Common myeloid progenitor, CD34-positive (primary cell): ENCODE results near the gene DISC1.

Source experiments
- CTCF ChIA-PET: fragments of 350-600 bp; sonication (Branson Sonifier 250); formaldehyde crosslinking; loops from one replicate; lab custom pipeline; 2021; ENCODE audit warnings: antibody characterized with exemption; lab: Charles Lee
- POLR2A ChIA-PET: fragments of 350-600 bp; sonication (Branson Sonifier 250); formaldehyde crosslinking; loops from one replicate; lab custom pipeline; 2021; ENCODE audit warnings: antibody characterized with exemption; lab: Charles Lee
- DNase-seq, 3 donors: peaks; one replicate each; pipeline versions ENCODE4 v3.0.0 to v3.0.0-alpha.2; 2013
- H3K27ac ChIP-seq, 2 experiments: 1 replicate in 1 of 2; 2 replicates in 1 of 2; pipeline ENCODE4 v1.7.0; 2013; ENCODE audit warnings: inconsistent platforms in 2 of 2, low read length in 2 of 2, mild to moderate bottlenecking in 2 of 2, low read depth in 1 of 2, moderate library complexity in 1 of 2; ENCODE audit not compliant: severe bottlenecking in 2 of 2, insufficient read depth in 1 of 2, poor library complexity in 1 of 2
- H3K27me3 ChIP-seq, 5 experiments: replicated peaks in 2 of 5; 1 replicate in 3 of 5; 2 replicates in 2 of 5; pipeline versions ENCODE4 v1.6.1 to v1.7.0; 2013; ENCODE audit warnings: low read length in 4 of 5, mild to moderate bottlenecking in 2 of 5, moderate library complexity in 2 of 5, inconsistent platforms in 1 of 5; ENCODE audit not compliant: insufficient read depth in 5 of 5, control insufficient read depth in 4 of 5
- H3K36me3 ChIP-seq, 4 experiments: 1 replicate in 2 of 4; 2 replicates in 2 of 4; pipeline versions ENCODE4 v1.6.1 to v1.7.0; 2013; ENCODE audit warnings: low read length in 3 of 4, control low read depth in 1 of 4, mild to moderate bottlenecking in 1 of 4; ENCODE audit not compliant: control insufficient read depth in 4 of 4, insufficient read depth in 4 of 4
- H3K4me1 ChIP-seq, 4 experiments: 1 replicate in 3 of 4; 2 replicates in 1 of 4; pipeline versions ENCODE4 v1.6.1 to v1.7.1; 2013; ENCODE audit warnings: low read length in 3 of 4, mild to moderate bottlenecking in 3 of 4, control low read depth in 1 of 4, inconsistent platforms in 1 of 4, moderate library complexity in 1 of 4; ENCODE audit not compliant: control insufficient read depth in 4 of 4, insufficient read depth in 4 of 4; ENCODE audit errors: control extremely low read depth in 1 of 4
- H3K4me3 ChIP-seq, 7 experiments: 1 replicate in 4 of 7; 2 replicates in 3 of 7; pipeline versions ENCODE4 v1.5.1 to v1.7.0; 2013; ENCODE audit warnings: mild to moderate bottlenecking in 7 of 7, low read length in 6 of 7, moderate library complexity in 6 of 7, inconsistent platforms in 2 of 7, low read depth in 2 of 7, control low read depth in 1 of 7; ENCODE audit not compliant: insufficient read depth in 4 of 7, control insufficient read depth in 1 of 7; ENCODE audit errors: extremely low read depth in 1 of 7
- H3K9me3 ChIP-seq, 5 experiments: 1 replicate in 4 of 5; 2 replicates in 1 of 5; pipeline versions ENCODE4 v1.6.1 to v1.7.1; 2013; ENCODE audit warnings: low read length in 4 of 5, mild to moderate bottlenecking in 2 of 5, inconsistent platforms in 1 of 5, low read depth in 1 of 5, moderate library complexity in 1 of 5; ENCODE audit not compliant: control insufficient read depth in 4 of 5, insufficient read depth in 2 of 5; ENCODE audit errors: control extremely low read depth in 1 of 5
- WGBS: methylation state at CpG from one replicate; pipeline ENCODE4 v1.1.5; 2013; ENCODE audit not compliant: insufficient coverage; 5-methylcytosine and 5-hydroxymethylcytosine counted together

The DISC1 gene

DNA sequence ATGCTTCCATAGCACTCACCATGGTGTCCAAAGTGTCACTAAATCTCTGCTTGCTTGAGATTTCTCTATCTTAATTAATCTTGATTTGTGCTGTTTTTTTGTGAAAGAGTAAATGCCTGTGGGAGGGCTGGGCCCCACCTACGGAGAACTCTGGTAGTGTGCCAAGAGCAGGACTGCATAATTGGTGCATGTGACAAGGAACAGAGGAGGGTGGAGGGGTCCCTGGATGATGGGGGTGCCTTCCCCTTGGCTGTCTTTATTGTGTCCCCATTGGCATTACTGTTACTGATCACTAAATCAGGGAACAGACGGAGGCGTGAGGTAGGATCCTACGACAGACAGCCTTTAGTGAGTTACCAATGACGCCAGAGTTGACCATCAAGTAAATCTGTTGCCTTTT is 223.4 kb downstream of the DISC1 start:
- no peak for DNase-seq
- H3K27ac ChIP-seq = no peak overlapping the region
- H3K4me1 ChIP-seq = peaks cover 0 to 8% (median 6%) of the 10 kb centered on the region in 4 experiments
- POLR2A ChIA-PET = no interaction called here
- H3K4me3 ChIP-seq = no peak overlapping the region
- H3K36me3 ChIP-seq = peaks cover 0 to 2% (median under 1%) of the 10 kb centered on the region in 4 experiments
- no peaks in the 10 kb centered on the region for H3K27me3 ChIP-seq
- H3K9me3 ChIP-seq = no peaks in the 10 kb centered on the region
- CTCF ChIA-PET = no interaction called here
- WGBS = 97% methylated on average over 5 of the region's 5 CpGs

DNA sequence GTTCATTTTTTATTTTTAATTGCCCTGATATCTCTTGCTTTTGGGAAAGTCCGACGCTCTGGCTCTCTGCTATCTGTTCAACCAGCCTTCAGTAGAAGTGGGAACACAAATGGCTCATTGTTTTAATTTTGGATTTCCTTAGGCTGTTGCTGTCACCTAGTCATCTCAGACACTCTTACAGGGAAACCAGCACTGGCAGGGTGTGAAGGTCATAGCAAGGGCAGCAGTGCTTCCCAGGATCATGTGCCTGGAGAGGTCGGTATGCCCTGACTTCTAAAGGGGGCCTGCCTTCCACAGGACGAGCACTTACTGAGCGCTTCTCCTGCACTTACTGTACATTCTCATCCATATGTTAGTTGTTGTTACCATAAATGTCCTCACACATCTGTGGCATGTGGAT is 224.2 kb downstream of the DISC1 start:
- no peak overlapping the region for H3K27ac ChIP-seq
- CTCF ChIA-PET = no interaction called here
- H3K36me3 ChIP-seq = peaks cover 0 to 2% (median under 1%) of the 10 kb centered on the region in 4 experiments
- no peaks in the 10 kb centered on the region for H3K27me3 ChIP-seq
- H3K4me1 ChIP-seq = no peaks in the 10 kb centered on the region
- H3K4me3 ChIP-seq = no peak overlapping the region
- no peaks in the 10 kb centered on the region for H3K9me3 ChIP-seq
- POLR2A ChIA-PET = no interaction called here
- WGBS = 95% methylated on average over 3 of the region's 5 CpGs
- DNase-seq = no peak

DNA sequence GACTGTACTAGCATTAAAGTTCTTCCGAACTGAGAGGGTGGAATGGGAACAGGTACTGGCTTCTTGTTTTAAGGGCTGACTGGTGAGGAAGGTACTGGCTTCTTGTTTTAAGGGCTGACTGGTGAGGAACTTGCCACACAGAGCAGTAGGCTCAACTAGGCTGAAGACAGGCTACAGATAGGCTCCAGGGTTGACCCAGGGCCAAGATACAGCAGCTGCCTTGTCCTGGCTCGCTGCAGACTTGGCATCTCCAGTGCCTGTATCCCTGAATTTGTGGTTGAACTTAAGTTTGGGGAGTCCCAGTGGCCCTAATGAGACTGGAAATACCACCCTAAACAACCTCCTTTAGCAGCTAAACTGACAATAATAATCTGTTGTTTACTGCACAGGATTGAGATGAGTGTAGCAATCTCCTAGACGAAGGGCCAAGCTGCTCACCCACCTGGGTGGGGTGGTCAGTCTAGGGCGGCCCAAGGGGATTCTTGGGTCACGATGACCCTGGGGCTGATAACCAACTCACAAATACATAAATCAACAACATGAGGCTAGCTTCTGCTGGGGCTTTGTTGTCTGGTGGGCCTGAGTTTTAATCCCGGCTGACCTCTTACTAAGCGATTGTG is 227.1 kb downstream of the DISC1 start:
- POLR2A ChIA-PET = no interaction called here
- no peak for DNase-seq
- CTCF ChIA-PET = no interaction called here
- Histone ChIP-seq H3K4me1 (peaks cover 0 to 4% (median 0%) of the 10 kb centered on the region in 4 experiments), H3K4me3 (no peak overlapping the region), H3K36me3 (peaks cover 0 to 2% (median under 1%) of the 10 kb centered on the region in 4 experiments), H3K9me3 (no peaks in the 10 kb centered on the region), H3K27ac (no peak overlapping the region), H3K27me3 (no peaks in the 10 kb centered on the region)
- WGBS = 100% methylated on average over 1 of the region's 7 CpGs

DNA sequence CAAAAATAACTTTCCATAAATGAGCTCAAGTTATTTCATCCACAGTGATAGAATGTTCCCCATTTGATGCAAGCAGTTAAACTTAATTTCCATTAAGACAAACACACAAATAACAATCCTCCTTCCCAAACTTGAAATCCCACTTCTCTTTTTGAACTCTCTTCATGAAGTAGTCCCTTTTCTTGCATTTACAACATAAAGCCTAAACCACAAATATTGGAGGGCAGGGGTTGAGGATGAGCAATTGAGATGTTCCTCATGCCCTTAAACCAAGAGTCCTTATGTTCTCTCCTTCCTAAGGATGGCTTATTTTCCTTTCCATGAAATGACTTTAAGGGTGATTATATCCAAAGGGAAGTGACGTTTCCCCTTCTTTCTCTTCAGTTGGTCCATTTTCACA is 228.8 kb downstream of the DISC1 start:
- CTCF ChIA-PET = interaction anchor here (0.6 to 2.5 kb wide), 2 partner anchors 11 to 1387 kb away, joined by 3 to 11 read pairs; no protein-coding TSS in a partner anchor
- Histone ChIP-seq H3K9me3 (no peaks in the 10 kb centered on the region), H3K4me3 (no peak overlapping the region), H3K27ac (no peak overlapping the region), H3K27me3 (no peaks in the 10 kb centered on the region), H3K36me3 (peaks cover 0 to 2% (median under 1%) of the 10 kb centered on the region in 4 experiments), H3K4me1 (peaks cover 0 to 4% (median 0%) of the 10 kb centered on the region in 4 experiments)
- DNase-seq = no peak
- POLR2A ChIA-PET = no interaction called here
- 100% methylated on average over 1 of the region's 1 CpG for WGBS

DNA sequence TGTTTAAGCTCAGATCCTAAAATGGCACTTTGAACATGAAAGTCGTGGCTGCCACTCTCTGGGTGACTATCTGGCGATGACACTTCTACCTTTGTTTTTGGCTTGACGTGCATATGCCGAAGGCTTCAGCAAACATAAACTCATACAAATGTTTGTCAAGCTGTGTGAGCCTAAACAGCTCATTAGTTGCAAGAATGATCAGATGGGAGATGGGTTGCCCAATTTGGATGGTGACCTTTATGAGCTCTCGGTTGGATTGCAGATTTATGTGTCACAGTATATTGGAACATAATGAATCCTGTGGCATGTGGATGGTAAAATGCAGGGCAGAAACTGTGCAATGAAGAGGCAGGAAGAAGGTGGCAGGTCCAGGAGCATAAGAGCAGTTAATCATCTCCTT is 229.3 kb downstream of the DISC1 start:
- 98% methylated on average over 4 of the region's 5 CpGs for WGBS
- POLR2A ChIA-PET = no interaction called here
- CTCF ChIA-PET = interaction anchor here (0.6 to 2.5 kb wide), 3 partner anchors 10 to 1387 kb away, joined by 3 to 11 read pairs (median 3); no protein-coding TSS in a partner anchor

DNA sequence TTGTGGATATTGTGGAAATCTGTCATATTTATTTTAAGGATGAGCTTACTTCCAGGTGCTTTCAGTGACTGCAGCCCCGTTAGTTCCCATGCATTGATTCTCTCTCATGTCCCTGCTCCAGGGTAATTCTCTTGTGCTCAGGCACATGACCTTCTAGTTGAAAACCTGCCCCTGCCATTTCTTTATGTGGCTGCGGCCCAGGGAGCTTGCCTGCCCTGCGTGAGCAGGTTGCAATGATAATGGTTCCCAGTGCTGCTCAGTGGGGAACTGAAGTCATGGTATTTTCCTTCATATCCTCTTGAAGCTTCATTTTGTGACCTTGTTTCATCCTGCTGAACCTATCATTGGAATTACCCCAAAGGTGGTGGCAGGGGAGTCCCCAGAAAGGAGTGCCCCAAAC is 229.8 kb downstream of the DISC1 start:
- CTCF ChIA-PET = interaction anchor here (1.2 to 2.5 kb wide), 2 partner anchors 10 to 768 kb away, joined by 3 to 11 read pairs; no protein-coding TSS in a partner anchor
- WGBS = 95% methylated on average over 3 of the region's 3 CpGs

More for the DNA sequence above, 229.3 kb downstream of the DISC1 start:
- no peaks in the 10 kb centered on the region for H3K9me3 ChIP-seq
- H3K27ac ChIP-seq = no peak overlapping the region
- DNase-seq = no peak
- H3K4me3 ChIP-seq = no peak overlapping the region
- peaks cover 0 to 4% (median 0%) of the 10 kb centered on the region in 4 experiments for H3K4me1 ChIP-seq
- H3K36me3 ChIP-seq = peaks cover 0 to 2% (median under 1%) of the 10 kb centered on the region in 4 experiments
- no peaks in the 10 kb centered on the region for H3K27me3 ChIP-seq

DNA sequence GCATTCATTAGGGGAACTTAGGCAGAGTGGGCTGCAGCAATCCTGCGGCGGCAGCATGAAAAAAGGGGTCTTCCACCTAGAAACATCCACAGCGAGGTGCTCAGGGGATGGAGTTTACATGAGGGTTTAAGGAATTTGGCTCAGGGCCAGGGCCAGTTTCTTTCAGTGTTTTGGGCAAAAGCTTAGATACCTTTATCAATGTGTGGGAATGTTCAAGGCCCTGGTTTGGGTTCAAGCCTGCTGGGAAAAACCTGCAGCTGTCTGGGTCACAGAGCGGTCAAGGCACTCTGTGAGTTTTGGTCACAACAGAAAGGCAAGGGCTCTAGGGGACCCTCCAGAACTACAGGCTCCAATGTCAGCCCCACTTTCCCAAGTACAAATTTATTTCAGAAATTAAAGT is 230.3 kb downstream of the DISC1 start:
- peaks cover 0 to 2% (median 0%) of the 10 kb centered on the region in 4 experiments for H3K36me3 ChIP-seq
- no peaks in the 10 kb centered on the region for H3K9me3 ChIP-seq
- H3K4me1 ChIP-seq = peaks cover 0 to 4% (median 0%) of the 10 kb centered on the region in 4 experiments
- WGBS = 100% methylated on average over 4 of the region's 4 CpGs
- no peaks in the 10 kb centered on the region for H3K27me3 ChIP-seq
- POLR2A ChIA-PET = no interaction called here
- H3K4me3 ChIP-seq = no peak overlapping the region
- no peak overlapping the region for H3K27ac ChIP-seq
- no peak for DNase-seq
- CTCF ChIA-PET = interaction anchor here (1.2 to 2.5 kb wide), 2 partner anchors 9 to 768 kb away, joined by 3 to 11 read pairs; no protein-coding TSS in a partner anchor

More for the DNA sequence above, 229.8 kb downstream of the DISC1 start:
- Histone ChIP-seq H3K36me3 (peaks cover 0 to 2% (median under 1%) of the 10 kb centered on the region in 4 experiments), H3K9me3 (no peaks in the 10 kb centered on the region), H3K4me1 (peaks cover 0 to 4% (median 0%) of the 10 kb centered on the region in 4 experiments), H3K27me3 (no peaks in the 10 kb centered on the region), H3K27ac (no peak overlapping the region), H3K4me3 (no peak overlapping the region)
- DNase-seq = no peak
- POLR2A ChIA-PET = no interaction called here
